OCI-LY1 (cell line): ENCODE data around the gene DLG5.

Experiments
- H2AFZ ChIP-seq: fragments of 200-600 bp; sonication (generic), shearing (Covaris generic); 2 replicates; pipeline ENCODE4 v1.6.0; 2014; ENCODE audit warnings: antibody characterized with exemption, mild to moderate bottlenecking, low read length
- H3F3A ChIP-seq: fragments of 200-600 bp; sonication (generic), shearing (Covaris generic); 2 replicates; pipeline ENCODE4 v1.6.0; 2014; ENCODE audit warnings: mild to moderate bottlenecking, antibody characterized with exemption, low read length, moderate library complexity; ENCODE audit not compliant: insufficient read depth
- H3K27ac ChIP-seq: fragments of 200-600 bp; sonication (generic); 2 replicates; pipeline ENCODE4 v1.5.1; 2014; ENCODE audit warnings: low read length, mixed run types, mild to moderate bottlenecking, low read depth; ENCODE audit not compliant: poor library complexity, severe bottlenecking
- H3K27me3 ChIP-seq: fragments of 200-600 bp; sonication (generic); 2 replicates; pipeline ENCODE4 v1.6.0; 2014; ENCODE audit warnings: antibody characterized with exemption, mild to moderate bottlenecking, low read length, moderate library complexity; ENCODE audit not compliant: insufficient read depth
- H3K36me3 ChIP-seq: fragments of 200-600 bp; sonication (generic); 2 replicates; pipeline ENCODE4 v1.6.1; 2014; ENCODE audit warnings: mild to moderate bottlenecking, antibody characterized with exemption, low read length, moderate library complexity, mixed read lengths; ENCODE audit not compliant: insufficient read depth
- H3K4me1 ChIP-seq: fragments of 200-600 bp; sonication (generic); 2 replicates; pipeline ENCODE4 v1.5.1; 2014; ENCODE audit warnings: mild to moderate bottlenecking, low read length, moderate library complexity; ENCODE audit not compliant: insufficient read depth, severe bottlenecking
- H3K4me2 ChIP-seq: fragments of 200-600 bp; sonication (generic), shearing (Covaris generic); 2 replicates; pipeline ENCODE4 v1.6.1; 2014; ENCODE audit warnings: low read length
- H3K4me3 ChIP-seq: fragments of 200-600 bp; sonication (generic); 2 replicates; pipeline ENCODE4 v1.5.1; 2014; ENCODE audit warnings: low read length, low read depth, mild to moderate bottlenecking, mixed read lengths; ENCODE audit not compliant: poor library complexity, severe bottlenecking
- H3K79me2 ChIP-seq: fragments of 200-600 bp; shearing (Covaris generic); 2 replicates; pipeline ENCODE4 v1.6.1; 2016; ENCODE audit warnings: mixed run types, low read length, mixed read lengths; ENCODE audit not compliant: insufficient read depth
- H3K9ac ChIP-seq: fragments of 200-600 bp; sonication (generic), shearing (Covaris generic); 2 replicates; pipeline ENCODE4 v1.6.1; 2014; ENCODE audit warnings: mild to moderate bottlenecking, low read length, mixed read lengths
- H3K9me2 ChIP-seq: fragments of 200-600 bp; sonication (generic), shearing (Covaris generic); 2 replicates; pipeline ENCODE4 v1.6.1; 2014; ENCODE audit warnings: low read depth, mild to moderate bottlenecking, low read length, mixed read lengths
- H3K9me3 ChIP-seq: fragments of 200-600 bp; shearing (Covaris generic); 2 replicates; pipeline ENCODE4 v1.6.1; 2014; ENCODE audit warnings: low read length, mixed read lengths
- H4K20me1 ChIP-seq: fragments of 200-600 bp; sonication (generic), shearing (Covaris generic); 2 replicates; pipeline ENCODE4 v1.6.0; 2016; ENCODE audit warnings: mild to moderate bottlenecking, low read length; ENCODE audit not compliant: insufficient read depth
- CTCF ChIP-seq: fragments of 200-600 bp; sonication (generic), shearing (Covaris generic); IDR thresholded peaks from 2 replicates; pipeline ENCODE4 v1.5.1; 2017; ENCODE audit warnings: mild to moderate bottlenecking, antibody characterized with exemption, low read length, moderate library complexity, mixed read lengths
- EZH2 ChIP-seq: fragments of 200-600 bp; sonication (generic), shearing (Covaris generic); IDR thresholded peaks from 2 replicates; pipeline ENCODE4 v1.8.0; 2017; ENCODE audit warnings: borderline replicate concordance, mixed run types, mild to moderate bottlenecking, antibody characterized with exemption, low read length, moderate library complexity, mixed read lengths

The DLG5 gene

GRCh38 chr10:77833225-77833624 is 93.3 kb downstream of the DLG5 start:
- no peaks in the 10 kb centered on the region for H3K27me3 ChIP-seq
- H3K27ac ChIP-seq, result no peak overlapping the region
- no peaks in the 10 kb centered on the region for H3K9me3 ChIP-seq
- no peaks in the 10 kb centered on the region for H3K9me2 ChIP-seq
- H3F3A ChIP-seq, result no peaks in the 10 kb centered on the region
- no peaks in the 10 kb centered on the region for H3K79me2 ChIP-seq
- no peak overlapping the region for H3K4me3 ChIP-seq
- no peak overlapping the region for H3K9ac ChIP-seq
- peaks cover 9% of the 10 kb centered on the region for H3K4me1 ChIP-seq
- no peaks in the 10 kb centered on the region for H3K36me3 ChIP-seq
- H3K4me2 ChIP-seq, result no peak overlapping the region
- TF ChIP-seq EZH2 (no peak), CTCF (no peak)
- H4K20me1 ChIP-seq, result no peaks in the 10 kb centered on the region
- no peak overlapping the region for H2AFZ ChIP-seq

- H3F3A ChIP-seq, result no peaks in the 10 kb centered on the region
- H3K27ac ChIP-seq, result no peak overlapping the region
- H3K9ac ChIP-seq, result no peak overlapping the region
- H3K4me1 ChIP-seq, result peaks cover 9% of the 10 kb centered on the region
- no peaks in the 10 kb centered on the region for H3K9me2 ChIP-seq
- no peaks in the 10 kb centered on the region for H3K9me3 ChIP-seq
- H3K4me3 ChIP-seq, result no peak overlapping the region
- no peaks in the 10 kb centered on the region for H3K79me2 ChIP-seq
- no peak overlapping the region for H2AFZ ChIP-seq
- no peaks in the 10 kb centered on the region for H3K27me3 ChIP-seq
- no peaks in the 10 kb centered on the region for H3K36me3 ChIP-seq
- H4K20me1 ChIP-seq, result no peaks in the 10 kb centered on the region
- H3K4me2 ChIP-seq, result no peak overlapping the region
- TF ChIP-seq EZH2 (no peak), CTCF (no peak)
Observed at GRCh38 chr10:77832238-77832637, 94.3 kb downstream of the DLG5 start.

GRCh38 chr10:77829356-77829755 is 97.2 kb downstream of the DLG5 start:
- H2AFZ ChIP-seq, result no peak overlapping the region
- no peak overlapping the region for H3K4me2 ChIP-seq
- H3K79me2 ChIP-seq, result no peaks in the 10 kb centered on the region
- H3K4me1 ChIP-seq, result no peaks in the 10 kb centered on the region
- H3K27me3 ChIP-seq, result 0 out of 2 replicates have a peak, but pooled peaks cover under 1% of the 10 kb centered on the region
- H4K20me1 ChIP-seq, result no peaks in the 10 kb centered on the region
- H3K9me2 ChIP-seq, result no peaks in the 10 kb centered on the region
- H3K9me3 ChIP-seq, result no peaks in the 10 kb centered on the region
- no peaks in the 10 kb centered on the region for H3F3A ChIP-seq
- no peak overlapping the region for H3K9ac ChIP-seq
- TF ChIP-seq EZH2, result no peak
- TF ChIP-seq CTCF, result no peak
- no peak overlapping the region for H3K4me3 ChIP-seq
- no peaks in the 10 kb centered on the region for H3K36me3 ChIP-seq
- no peak overlapping the region for H3K27ac ChIP-seq
